IPS-15b (cell line): ENCODE measurements around the gene ALDH4A1.

Source experiments
- H3K27me3 ChIP-seq: one replicate; pipeline ENCODE4 v1.6.1; 2013; ENCODE audit warnings: low read length; ENCODE audit not compliant: control insufficient read depth, insufficient read depth
- H3K36me3 ChIP-seq: one replicate; pipeline ENCODE4 v1.6.1; 2013; ENCODE audit warnings: low read length; ENCODE audit not compliant: control insufficient read depth, insufficient read depth
- H3K4me1 ChIP-seq: one replicate; pipeline ENCODE4 v1.6.1; 2013; ENCODE audit warnings: mild to moderate bottlenecking, low read length; ENCODE audit not compliant: control insufficient read depth, insufficient read depth
- H3K4me3 ChIP-seq: one replicate; pipeline ENCODE4 v1.5.1; 2013; ENCODE audit warnings: low read depth, low read length
- H3K9ac ChIP-seq: one replicate; pipeline ENCODE4 v1.6.1; 2013; ENCODE audit warnings: low read depth, mild to moderate bottlenecking, low read length
- H3K9me3 ChIP-seq: one replicate; pipeline ENCODE4 v1.6.1; 2013; ENCODE audit warnings: mild to moderate bottlenecking, low read length; ENCODE audit not compliant: control insufficient read depth, insufficient read depth

Gene ALDH4A1

GRCh38 chr1:18926315-18927081 lies 24.1 kb upstream of the ALDH4A1 start:
- Histone ChIP-seq H3K4me3 (no peak overlapping the region), H3K27me3 (no peaks in the 10 kb centered on the region), H3K9me3 (no peaks in the 10 kb centered on the region), H3K4me1 (peaks cover 2% of the 10 kb centered on the region), H3K36me3 (no peaks in the 10 kb centered on the region), H3K9ac (no peak overlapping the region)

GRCh38 chr1:18925279-18925678 lies 22.9 kb upstream of the ALDH4A1 start:
- H3K27me3 ChIP-seq = no peaks in the 10 kb centered on the region
- peaks cover 2% of the 10 kb centered on the region for H3K4me1 ChIP-seq
- H3K9ac ChIP-seq = no peak overlapping the region
- H3K4me3 ChIP-seq = no peak overlapping the region
- no peaks in the 10 kb centered on the region for H3K36me3 ChIP-seq
- no peaks in the 10 kb centered on the region for H3K9me3 ChIP-seq

- Histone ChIP-seq H3K36me3 (no peaks in the 10 kb centered on the region), H3K4me1 (no peaks in the 10 kb centered on the region), H3K4me3 (no peak overlapping the region), H3K9ac (no peak overlapping the region), H3K27me3 (no peaks in the 10 kb centered on the region), H3K9me3 (no peaks in the 10 kb centered on the region)
Measured at GRCh38 chr1:18924221-18924691, 21.9 kb upstream of the ALDH4A1 start.

- H3K4me3 ChIP-seq = no peak overlapping the region
- H3K27me3 ChIP-seq = no peaks in the 10 kb centered on the region
- no peaks in the 10 kb centered on the region for H3K36me3 ChIP-seq
- H3K4me1 ChIP-seq = no peaks in the 10 kb centered on the region
- H3K9ac ChIP-seq = peak overlapping the region; percentile 37
- H3K9me3 ChIP-seq = no peaks in the 10 kb centered on the region
Measured at GRCh38 chr1:18923756-18924211, 21.4 kb upstream of the ALDH4A1 start.

- Histone ChIP-seq H3K9me3 (no peaks in the 10 kb centered on the region), H3K4me1 (no peaks in the 10 kb centered on the region), H3K9ac (peak overlapping the region; percentile 37)
Measured at GRCh38 chr1:18922848-18923755, 20.7 kb upstream of the ALDH4A1 start.

GRCh38 chr1:18922319-18922726 lies 20.0 kb upstream of the ALDH4A1 start:
- Histone ChIP-seq H3K9me3 (no peaks in the 10 kb centered on the region), H3K4me1 (no peaks in the 10 kb centered on the region), H3K27me3 (no peaks in the 10 kb centered on the region), H3K36me3 (no peaks in the 10 kb centered on the region), H3K9ac (no peak overlapping the region), H3K4me3 (no peak overlapping the region)

More at GRCh38 chr1:18922848-18923755, 20.7 kb upstream of the ALDH4A1 start:
- H3K4me3 ChIP-seq = no peak overlapping the region
- H3K27me3 ChIP-seq = no peaks in the 10 kb centered on the region
- no peaks in the 10 kb centered on the region for H3K36me3 ChIP-seq

GRCh38 chr1:18921516-18922251 lies 19.3 kb upstream of the ALDH4A1 start:
- Histone ChIP-seq H3K4me1 (no peaks in the 10 kb centered on the region), H3K4me3 (no peak overlapping the region), H3K36me3 (peaks cover 2% of the 10 kb centered on the region), H3K27me3 (no peaks in the 10 kb centered on the region), H3K9ac (no peak overlapping the region), H3K9me3 (no peaks in the 10 kb centered on the region)

GRCh38 chr1:18920931-18921330 lies 18.6 kb upstream of the ALDH4A1 start:
- Histone ChIP-seq H3K9ac (no peak overlapping the region), H3K4me1 (no peaks in the 10 kb centered on the region), H3K36me3 (peaks cover 2% of the 10 kb centered on the region), H3K4me3 (no peak overlapping the region), H3K9me3 (no peaks in the 10 kb centered on the region), H3K27me3 (no peaks in the 10 kb centered on the region)

- Histone ChIP-seq H3K36me3 (peaks cover 2% of the 10 kb centered on the region), H3K4me1 (no peaks in the 10 kb centered on the region)
Measured at GRCh38 chr1:18919956-18920355, 17.6 kb upstream of the ALDH4A1 start.

GRCh38 chr1:18919197-18919905 lies 17.0 kb upstream of the ALDH4A1 start:
- Histone ChIP-seq H3K27me3 (no peaks in the 10 kb centered on the region), H3K4me1 (no peaks in the 10 kb centered on the region), H3K9me3 (no peaks in the 10 kb centered on the region), H3K9ac (no peak overlapping the region), H3K36me3 (peaks cover 2% of the 10 kb centered on the region), H3K4me3 (no peak overlapping the region)

More at GRCh38 chr1:18919956-18920355, 17.6 kb upstream of the ALDH4A1 start:
- no peak overlapping the region for H3K4me3 ChIP-seq
- H3K9ac ChIP-seq = no peak overlapping the region
- H3K27me3 ChIP-seq = no peaks in the 10 kb centered on the region
- H3K9me3 ChIP-seq = no peaks in the 10 kb centered on the region

- peaks cover 2% of the 10 kb centered on the region for H3K36me3 ChIP-seq
- H3K9me3 ChIP-seq = no peaks in the 10 kb centered on the region
- no peaks in the 10 kb centered on the region for H3K4me1 ChIP-seq
- no peaks in the 10 kb centered on the region for H3K27me3 ChIP-seq
- no peak overlapping the region for H3K4me3 ChIP-seq
- no peak overlapping the region for H3K9ac ChIP-seq
Measured at GRCh38 chr1:18918417-18918816, 16.1 kb upstream of the ALDH4A1 start.
